T-helper 2 cell treated with Interferon-gamma antibody and Interleukin-4, amounts not matched to agents 5 μg/mL and 100 μg/mL, for 36 hours (primary cell): ENCODE data around the gene TOR4A.

Experiments used
- DNase-seq: peaks from one replicate; pipeline ENCODE4 v3.0.0; 2021; ENCODE audit warnings: low spot score
- H3K27ac Mint-ChIP-seq: one replicate; pipeline ENCODE4 v1.8.0; 2021; ENCODE audit warnings: mild to moderate bottlenecking, mixed read lengths
- H3K27me3 Mint-ChIP-seq: one replicate; pipeline ENCODE4 v1.8.0; 2021; ENCODE audit warnings: low read depth, mixed read lengths
- H3K36me3 Mint-ChIP-seq: one replicate; pipeline ENCODE4 v1.8.0; 2021; ENCODE audit warnings: low read depth, mixed read lengths
- H3K4me1 Mint-ChIP-seq: one replicate; pipeline ENCODE4 v1.8.0; 2021; ENCODE audit warnings: low read depth, mixed read lengths
- H3K4me3 Mint-ChIP-seq: one replicate; pipeline ENCODE4 v1.8.0; 2022; ENCODE audit warnings: mild to moderate bottlenecking, moderate library complexity, mixed read lengths
- H3K9me3 Mint-ChIP-seq: one replicate; pipeline ENCODE4 v1.8.0; 2021; ENCODE audit warnings: mixed read lengths

Gene TOR4A

GRCh38 chr9:137268538-137269201 lies 8.9 kb upstream of the TOR4A start:
- no peak overlapping the region for H3K4me3 Mint-ChIP-seq
- H3K27ac Mint-ChIP-seq = no peak overlapping the region
- no peaks in the 10 kb centered on the region for H3K9me3 Mint-ChIP-seq
- no peaks in the 10 kb centered on the region for H3K27me3 Mint-ChIP-seq
- no peak for DNase-seq
- peaks cover 26% of the 10 kb centered on the region for H3K36me3 Mint-ChIP-seq
- H3K4me1 Mint-ChIP-seq = peaks cover 6% of the 10 kb centered on the region

- peaks cover 6% of the 10 kb centered on the region for H3K4me1 Mint-ChIP-seq
- H3K9me3 Mint-ChIP-seq = no peaks in the 10 kb centered on the region
- no peak overlapping the region for H3K27ac Mint-ChIP-seq
- no peaks in the 10 kb centered on the region for H3K27me3 Mint-ChIP-seq
- H3K4me3 Mint-ChIP-seq = no peak overlapping the region
- H3K36me3 Mint-ChIP-seq = peaks cover 20% of the 10 kb centered on the region
- DNase-seq = no peak
Observed at GRCh38 chr9:137269231-137269772, 8.2 kb upstream of the TOR4A start.

- H3K4me1 Mint-ChIP-seq = peaks cover 11% of the 10 kb centered on the region
- DNase-seq = no peak
- H3K27me3 Mint-ChIP-seq = no peaks in the 10 kb centered on the region
- H3K27ac Mint-ChIP-seq = peak overlapping the region; percentile 55
- H3K4me3 Mint-ChIP-seq = no peak overlapping the region
- H3K36me3 Mint-ChIP-seq = peaks cover 17% of the 10 kb centered on the region
- no peaks in the 10 kb centered on the region for H3K9me3 Mint-ChIP-seq
Observed at GRCh38 chr9:137270929-137271695, 6.4 kb upstream of the TOR4A start.

- Mint-ChIP-seq H3K4me3 (no peak overlapping the region), H3K4me1 (peaks cover 12% of the 10 kb centered on the region), H3K36me3 (peaks cover 17% of the 10 kb centered on the region), H3K9me3 (no peaks in the 10 kb centered on the region), H3K27ac (peak overlapping the region; percentile 55), H3K27me3 (no peaks in the 10 kb centered on the region)
- DNase-seq = no peak
Observed at GRCh38 chr9:137271696-137272076, 5.8 kb upstream of the TOR4A start.

- Mint-ChIP-seq H3K4me3 (no peak overlapping the region), H3K36me3 (peaks cover 17% of the 10 kb centered on the region), H3K9me3 (no peaks in the 10 kb centered on the region), H3K27me3 (no peaks in the 10 kb centered on the region), H3K27ac (no peak overlapping the region), H3K4me1 (peaks cover 16% of the 10 kb centered on the region)
- no peak for DNase-seq
Observed at GRCh38 chr9:137272241-137273094, 5.1 kb upstream of the TOR4A start.

- no peaks in the 10 kb centered on the region for H3K9me3 Mint-ChIP-seq
- peaks cover 17% of the 10 kb centered on the region for H3K36me3 Mint-ChIP-seq
- no peaks in the 10 kb centered on the region for H3K27me3 Mint-ChIP-seq
- H3K27ac Mint-ChIP-seq = no peak overlapping the region
- peaks cover 16% of the 10 kb centered on the region for H3K4me1 Mint-ChIP-seq
- no peak for DNase-seq
- no peak overlapping the region for H3K4me3 Mint-ChIP-seq
Observed at GRCh38 chr9:137273095-137273490, 4.4 kb upstream of the TOR4A start.

GRCh38 chr9:137273611-137274320 lies 3.8 kb upstream of the TOR4A start:
- Mint-ChIP-seq H3K27ac (no peak overlapping the region), H3K9me3 (no peaks in the 10 kb centered on the region), H3K4me3 (no peak overlapping the region), H3K36me3 (peaks cover 13% of the 10 kb centered on the region), H3K27me3 (no peaks in the 10 kb centered on the region), H3K4me1 (peaks cover 14% of the 10 kb centered on the region)
- no peak for DNase-seq

GRCh38 chr9:137275203-137275587 lies 2.3 kb upstream of the TOR4A start:
- no peaks in the 10 kb centered on the region for H3K27me3 Mint-ChIP-seq
- peak overlapping the region; percentile 70 for H3K27ac Mint-ChIP-seq
- peaks cover 14% of the 10 kb centered on the region for H3K4me1 Mint-ChIP-seq
- no peak overlapping the region for H3K4me3 Mint-ChIP-seq
- H3K36me3 Mint-ChIP-seq = peaks cover 4% of the 10 kb centered on the region
- no peak for DNase-seq
- no peaks in the 10 kb centered on the region for H3K9me3 Mint-ChIP-seq

GRCh38 chr9:137275588-137276472 lies 1.7 kb upstream of the TOR4A start:
- Mint-ChIP-seq H3K9me3 (no peaks in the 10 kb centered on the region), H3K4me3 (no peak overlapping the region), H3K36me3 (peaks cover 4% of the 10 kb centered on the region), H3K27ac (peak overlapping the region; percentile 70), H3K4me1 (peaks cover 14% of the 10 kb centered on the region), H3K27me3 (no peaks in the 10 kb centered on the region)
- no peak for DNase-seq

- DNase-seq = no peak
- no peaks in the 10 kb centered on the region for H3K27me3 Mint-ChIP-seq
- H3K4me1 Mint-ChIP-seq = peaks cover 10% of the 10 kb centered on the region
- peak overlapping the region; percentile 87 for H3K27ac Mint-ChIP-seq
- H3K9me3 Mint-ChIP-seq = no peaks in the 10 kb centered on the region
- peaks cover 4% of the 10 kb centered on the region for H3K36me3 Mint-ChIP-seq
- peak overlapping the region; percentile 74 for H3K4me3 Mint-ChIP-seq
Observed at GRCh38 chr9:137276473-137277328, 825 bp upstream of the TOR4A start.

GRCh38 chr9:137278061-137278701 lies 655 bp downstream of the TOR4A start:
- Mint-ChIP-seq H3K4me3 (peak overlapping the region; percentile 93), H3K4me1 (peaks cover 14% of the 10 kb centered on the region), H3K9me3 (no peaks in the 10 kb centered on the region), H3K36me3 (peaks cover 9% of the 10 kb centered on the region), H3K27ac (peak overlapping the region; percentile 85), H3K27me3 (no peaks in the 10 kb centered on the region)
- DNase-seq = no peak
